ENCODE measurements around the gene PRKACB.
"Not testable (repeated sequence)": the region's sequence is repeated elsewhere in the genome, so short reads cannot be mapped to it uniquely, and the experiment has no call there.

The PRKACB gene

GRCh38 chr1:84223751-84224432, 79.8 kb downstream of the PRKACB start:
- no peak for DNase-seq (ENCODE audit: low read depth)

GRCh38 chr1:84224905-84225304, 80.8 kb downstream of the PRKACB start:
- DNase-seq (ENCODE audit: low read depth), result no peak

- DNase-seq (ENCODE audit: low read depth), result no peak
Observed at GRCh38 chr1:84225646-84226045, 81.6 kb downstream of the PRKACB start.

- not testable (repeated sequence) for DNase-seq (ENCODE audit: low read depth)
Observed at GRCh38 chr1:84232676-84233075, 88.6 kb downstream of the PRKACB start.

GRCh38 chr1:84236256-84236655, 92.2 kb downstream of the PRKACB start:
- DNase-seq (ENCODE audit: low read depth), result no peak

GRCh38 chr1:84242641-84243040, 98.6 kb downstream of the PRKACB start:
- DNase-seq (ENCODE audit: low read depth), result no peak

- DNase-seq (ENCODE audit: low read depth), result no peak
Observed at GRCh38 chr1:84245563-84245962, 101.5 kb downstream of the PRKACB start.

- no peak for DNase-seq (ENCODE audit: low read depth)
Observed at GRCh38 chr1:84246213-84246612, 102.1 kb downstream of the PRKACB start.

- no peak for DNase-seq (ENCODE audit: low read depth)
Observed at GRCh38 chr1:84247425-84248220, 103.6 kb downstream of the PRKACB start.

- DNase-seq (ENCODE audit: low read depth), result no peak
Observed at GRCh38 chr1:84250668-84251067, 106.6 kb downstream of the PRKACB start.

- DNase-seq (ENCODE audit: low read depth), result no peak
Observed at GRCh38 chr1:84253036-84253435, 109.0 kb downstream of the PRKACB start.

- DNase-seq (ENCODE audit: low read depth), result no peak
Observed at GRCh38 chr1:84253891-84254290, 109.8 kb downstream of the PRKACB start.

- no peak for DNase-seq (ENCODE audit: low read depth)
Observed at GRCh38 chr1:84254703-84255238, 110.7 kb downstream of the PRKACB start.

- DNase-seq (ENCODE audit: low read depth), result no peak
Observed at GRCh38 chr1:84255582-84255981, 111.5 kb downstream of the PRKACB start.

GRCh38 chr1:84257617-84258016, 113.5 kb downstream of the PRKACB start:
- DNase-seq (ENCODE audit: low read depth), result no peak

GRCh38 chr1:84259376-84259775, 115.3 kb downstream of the PRKACB start:
- DNase-seq (ENCODE audit: low read depth), result no peak

GRCh38 chr1:84259989-84260388, 115.9 kb downstream of the PRKACB start:
- DNase-seq (ENCODE audit: low read depth), result no peak

GRCh38 chr1:84260852-84261518, 116.9 kb downstream of the PRKACB start:
- DNase-seq (ENCODE audit: low read depth), result no peak

- no peak for DNase-seq (ENCODE audit: low read depth)
Observed at GRCh38 chr1:84264961-84265360, 120.9 kb downstream of the PRKACB start.

GRCh38 chr1:84265867-84266266, 121.8 kb downstream of the PRKACB start:
- DNase-seq (ENCODE audit: low read depth), result no peak

- no peak for DNase-seq (ENCODE audit: low read depth)
Observed at GRCh38 chr1:84266748-84267147, 122.7 kb downstream of the PRKACB start.

GRCh38 chr1:84267476-84267875, 123.4 kb downstream of the PRKACB start:
- no peak for DNase-seq (ENCODE audit: low read depth)

- no peak for DNase-seq (ENCODE audit: low read depth)
Observed at GRCh38 chr1:84268346-84268745, 124.3 kb downstream of the PRKACB start.

All from activated T-helper 9 cell treated with anti-CD3 and anti-CD28 coated beads, Interleukin-2, amount 50 U/mL, for 16 hours (primary cell).